Right lobe of liver (tissue), 6 donors: ENCODE data around the gene PRRG4. TPM values are rescaled to one million over a fixed set of nuclear protein-coding genes. Genes with fewer than 3 reads are reported as not detected.

Experiments
- ATAC-seq, 4 donors: fragments of 200-7000 bp; cut with Tn5 transposase; one replicate each; pipeline ENCODE4 v1.9.1; 2020; ENCODE audit warnings: mild to moderate bottlenecking in 4 of 4, moderate library complexity in 4 of 4
- DNase-seq, 3 donors: peaks; one replicate each; pipeline ENCODE4 v3.0.0-alpha.2; 2020
- H3K27ac ChIP-seq, 3 donors: fragments of 200-600 bp; one replicate each; pipeline ENCODE4 v1.8.0; 2022
- H3K27me3 ChIP-seq, 2 donors: fragments of 200-600 bp; one replicate each; pipeline ENCODE4 v1.8.0; 2022
- H3K36me3 ChIP-seq, 4 donors: fragments of 200-600 bp; sonication (generic) in 1 of 4; one replicate each; pipeline versions ENCODE4 v1.5.1 to v1.8.0; 2017 to 2022; ENCODE audit warnings: control low read depth in 1 of 4
- H3K4me1 ChIP-seq, 4 donors: fragments of 200-600 bp; sonication (generic) in 1 of 4; one replicate each; pipeline versions ENCODE4 v1.5.1 to v1.8.0; 2017 to 2022; ENCODE audit warnings: control low read depth in 1 of 4
- H3K4me3 ChIP-seq, 3 donors: fragments of 200-600 bp; one replicate each; pipeline ENCODE4 v1.8.0; 2022
- H3K9me3 ChIP-seq, 4 donors: fragments of 200-600 bp; sonication (generic) in 1 of 4; one replicate each; pipeline versions ENCODE4 v1.5.1 to v1.8.0; 2017 to 2022; ENCODE audit warnings: control low read depth in 1 of 4
- CTCF ChIP-seq, 4 donors: fragments of 200-600 bp in 3 of 4; fragments of 450-650 bp in 1 of 4; IDR thresholded peaks; one replicate each; pipeline versions ENCODE4 v1.5.1 to v1.8.0; 2016 to 2022; ENCODE audit warnings: antibody characterized with exemption in 4 of 4, mild to moderate bottlenecking in 2 of 4
- POLR2A ChIP-seq: fragments of 450-650 bp; IDR thresholded peaks from one replicate; pipeline ENCODE4 v1.6.1; 2017; ENCODE audit warnings: antibody characterized with exemption, mild to moderate bottlenecking
- WGBS: methylation state at CpG from one replicate; pipeline ENCODE4 v1.1.6; 2018; ENCODE audit warnings: low coverage, low lambda C conversion rate; ENCODE audit not compliant: insufficient coverage; ENCODE audit errors: missing lambda C conversion rate; 5-methylcytosine and 5-hydroxymethylcytosine counted together
- intact Hi-C, 2 donors: fragments of 100-400 bp; cut with DNase I; formaldehyde crosslinking; loops; one replicate each; pipeline versions ENCODE4 v1.11.2 to v1.14.1; 2022
- total RNA-seq, 6 experiments: library from RNA; depleted of rRNA in 2 of 6; stranded (reverse); fragments of >200 nt in 2 of 6; fragmentation: NEBNext Ultra II Directional in 3 of 6; extraction: Animal tissue kit (Norgen Biotek cat#: 25700) in 3 of 6; gene quantifications; one replicate each; pipeline versions ENCODE4 v1.1.0 to v1.2.4, GENCODE V29; 2016 to 2023
- donor health status: DM: no; HTN: yes; CAD: no.
- donor health status: DM: no; HTN: no; CAD: no.
- donor health status: DM: no; HTN: no; CAD: no.
- donor health status: DM: no; HTN: yes; CAD: no.
- donor health status: DM: no; HTN: yes; CAD: no.

PRRG4 gene
- total RNA-seq, 6 experiments from 2014 or later: 4.7 to 13.6 (median 9.5) TPM

GRCh38 chr11:32870676-32871075 is 40.9 kb downstream of the PRRG4 start:
- Histone ChIP-seq H3K36me3 (no peaks in the 10 kb centered on the region), H3K4me1 (no peaks in the 10 kb centered on the region), H3K4me3 (no peak overlapping the region), H3K27ac (no peak overlapping the region), H3K9me3 (no peaks in the 10 kb centered on the region), H3K27me3 (no peaks in the 10 kb centered on the region)
- 46% methylated on average over 2 of the region's 2 CpGs for WGBS
- peak; percentile 61 to 82 (median 72) for ATAC-seq
- peak in 2 of 4 donors; percentile 33 to 37 for TF ChIP-seq CTCF (IDR thresholded peaks at IDR 0.05)
- TF ChIP-seq POLR2A: no peak
- intact Hi-C loops: no loop called here
- DNase-seq: peak in 1 of 3 donors; percentile 50

GRCh38 chr11:32874132-32874531 is 44.4 kb downstream of the PRRG4 start:
- Histone ChIP-seq H3K36me3 (no peaks in the 10 kb centered on the region), H3K9me3 (no peaks in the 10 kb centered on the region), H3K27me3 (no peaks in the 10 kb centered on the region), H3K4me3 (no peak overlapping the region), H3K27ac (no peak overlapping the region), H3K4me1 (no peaks in the 10 kb centered on the region)
- intact Hi-C loops: no loop called here
- DNase-seq: no peak
- TF ChIP-seq POLR2A (no peak), CTCF (IDR thresholded peaks at IDR 0.05) (no peak)
- no peak for ATAC-seq

- ATAC-seq (no peak), DNase-seq (no peak)
- no peaks in the 10 kb centered on the region for H3K36me3 ChIP-seq
- no peak overlapping the region for H3K27ac ChIP-seq
- H3K4me1 ChIP-seq: peaks cover 0 to 13% (median 0%) of the 10 kb centered on the region in 4 donors
- H3K4me3 ChIP-seq: no peak overlapping the region
- WGBS: 58% methylated on average over 4 of the region's 4 CpGs
- H3K27me3 ChIP-seq: no peaks in the 10 kb centered on the region
- TF ChIP-seq POLR2A (no peak), CTCF (IDR thresholded peaks at IDR 0.05) (no peak)
- intact Hi-C loops: loop anchor here in 1 of 2 donors (10.0 kb wide), 1 partner anchor 46 kb away; no protein-coding TSS in a partner anchor
- no peaks in the 10 kb centered on the region for H3K9me3 ChIP-seq
Observed at GRCh38 chr11:32881286-32881685, 51.6 kb downstream of the PRRG4 start.

- Histone ChIP-seq H3K4me1 (peaks cover 0 to 16% (median 0%) of the 10 kb centered on the region in 4 donors), H3K27ac (peak overlapping the region in 2 of 3 donors; percentile 10 to 43), H3K36me3 (no peaks in the 10 kb centered on the region), H3K4me3 (no peak overlapping the region), H3K9me3 (no peaks in the 10 kb centered on the region), H3K27me3 (no peaks in the 10 kb centered on the region)
- no peak for DNase-seq
- 44% methylated on average over 3 of the region's 3 CpGs for WGBS
- TF ChIP-seq POLR2A (no peak), CTCF (IDR thresholded peaks at IDR 0.05) (no peak)
- intact Hi-C loops: loop anchor here in 1 of 2 donors (10.0 kb wide), 1 partner anchor 49 kb away; no protein-coding TSS in a partner anchor
- no peak for ATAC-seq
Observed at GRCh38 chr11:32883421-32883820, 53.7 kb downstream of the PRRG4 start.

- Histone ChIP-seq H3K4me3 (no peak overlapping the region), H3K27ac (peak overlapping the region in 2 of 3 donors; percentile 43 to 58), H3K27me3 (no peaks in the 10 kb centered on the region), H3K36me3 (no peaks in the 10 kb centered on the region), H3K9me3 (no peaks in the 10 kb centered on the region), H3K4me1 (peaks cover 0 to 16% (median 0%) of the 10 kb centered on the region in 4 donors)
- DNase-seq (peak in 1 of 3 donors; percentile 60), ATAC-seq (peak; percentile 51 to 78 (median 71))
- intact Hi-C loops: loop anchor here in 1 of 2 donors (10.0 kb wide), 1 partner anchor 49 kb away; no protein-coding TSS in a partner anchor
- TF ChIP-seq CTCF (IDR thresholded peaks at IDR 0.05) (no peak), POLR2A (no peak)
- WGBS: 27% methylated on average over 3 of the region's 3 CpGs
Observed at GRCh38 chr11:32884023-32884422, 54.3 kb downstream of the PRRG4 start.
